A549 (cell line): ENCODE measurements around the gene ROBO1.

ENCODE experiments used
- CEBPB ChIP-seq, 2 experiments: fragments of >200 bp in 1 of 2; sonication (Bioruptor Twin) in 1 of 2; formaldehyde crosslinking in 1 of 2; IDR thresholded peaks; 2 replicates each; pipeline ENCODE4 v1.6.1; 2012 to 2016
- CTCF ChIP-seq: fragments of >200 bp; sonication (Bioruptor Twin); formaldehyde crosslinking; IDR thresholded peaks from 3 replicates; pipeline ENCODE4 v1.5.1; 2016
- ELK1 ChIP-seq: fragments of 150-350 bp; IDR thresholded peaks from 2 replicates; pipeline ENCODE4 v1.6.1; 2014; ENCODE audit warnings: low read depth, mild to moderate bottlenecking, low read length
- ESRRA ChIP-seq: fragments of 150-350 bp; IDR thresholded peaks from 2 replicates; pipeline ENCODE4 v1.6.1; 2014; ENCODE audit warnings: mild to moderate bottlenecking, low read length, borderline replicate concordance
- HDAC2 ChIP-seq: fragments of 200-600 bp; sonication (generic); IDR thresholded peaks from 2 replicates; pipeline ENCODE4 v1.6.1; 2016
- MAX ChIP-seq: IDR thresholded peaks from 2 replicates; pipeline ENCODE4 v1.6.1; 2012
- POLR2A ChIP-seq: IDR thresholded peaks from 2 replicates; pipeline ENCODE4 v1.6.1; 2012; ENCODE audit warnings: mild to moderate bottlenecking, low read length
- RCOR1 ChIP-seq: fragments of 150-350 bp; IDR thresholded peaks from 2 replicates; pipeline ENCODE4 v1.6.1; 2014; ENCODE audit warnings: antibody characterized with exemption, low read length, low read depth
- REST ChIP-seq: fragments of 200-600 bp; sonication (generic); IDR thresholded peaks from 2 replicates; pipeline ENCODE4 v1.6.1; 2016; ENCODE audit warnings: antibody characterized with exemption, mild to moderate bottlenecking, moderate library complexity
- RNF2 ChIP-seq: fragments of 200-600 bp; sonication (generic); IDR thresholded peaks from 2 replicates; pipeline ENCODE4 v1.6.1; 2016; ENCODE audit warnings: low read depth, mild to moderate bottlenecking, antibody characterized with exemption, moderate library complexity, borderline replicate concordance
- SMC3 ChIP-seq: fragments of >200 bp; sonication (Bioruptor Twin); formaldehyde crosslinking; IDR thresholded peaks from 3 replicates; pipeline ENCODE4 v1.6.1; 2018; ENCODE audit warnings: inconsistent platforms
- SREBF2 ChIP-seq: fragments of 450-650 bp; IDR thresholded peaks from 2 replicates; pipeline ENCODE4 v1.6.1; 2014; ENCODE audit warnings: mild to moderate bottlenecking, moderate library complexity
- ZFP36 ChIP-seq: fragments of 450-650 bp; IDR thresholded peaks from 2 replicates; pipeline ENCODE4 v1.6.1; 2014; ENCODE audit warnings: borderline replicate concordance; ENCODE audit not compliant: partially characterized antibody

- TF ChIP-seq MAX, result no peak
- no peak for TF ChIP-seq CTCF
- no peak for TF ChIP-seq RCOR1
- no peak for TF ChIP-seq SREBF2
- no peak for TF ChIP-seq ELK1
- no peak for TF ChIP-seq RNF2
- TF ChIP-seq ZFP36, result no peak
- TF ChIP-seq SMC3, result no peak
- TF ChIP-seq POLR2A, result no peak
- TF ChIP-seq REST, result no peak
- no peak for TF ChIP-seq ESRRA
- TF ChIP-seq HDAC2, result no peak
- no peak for TF ChIP-seq CEBPB (IDR thresholded peaks at IDR 0.05)
Measured at GRCh38 chr3:79358327-79358726, 409.5 kb downstream of the ROBO1 start.
